GM18951 (cell line): ENCODE measurements around the gene NPR3.

Experiments used
- POLR2A ChIP-seq: IDR thresholded peaks from 4 replicates; pipeline ENCODE4 v1.6.1; 2011; ENCODE audit warnings: mild to moderate bottlenecking; ENCODE audit not compliant: insufficient read length, insufficient read depth; ENCODE audit errors: extremely low read depth
- in situ Hi-C: fragments of 300-500 bp; cut with MboI; formaldehyde crosslinking; loops from one replicate; pipeline ENCODE4 v1.12.0; 2022; ENCODE audit warnings: low sequenced_read_pairs, mixed read lengths, inconsistent platforms; ENCODE audit not compliant: unreplicated experiment

NPR3 gene

DNA sequence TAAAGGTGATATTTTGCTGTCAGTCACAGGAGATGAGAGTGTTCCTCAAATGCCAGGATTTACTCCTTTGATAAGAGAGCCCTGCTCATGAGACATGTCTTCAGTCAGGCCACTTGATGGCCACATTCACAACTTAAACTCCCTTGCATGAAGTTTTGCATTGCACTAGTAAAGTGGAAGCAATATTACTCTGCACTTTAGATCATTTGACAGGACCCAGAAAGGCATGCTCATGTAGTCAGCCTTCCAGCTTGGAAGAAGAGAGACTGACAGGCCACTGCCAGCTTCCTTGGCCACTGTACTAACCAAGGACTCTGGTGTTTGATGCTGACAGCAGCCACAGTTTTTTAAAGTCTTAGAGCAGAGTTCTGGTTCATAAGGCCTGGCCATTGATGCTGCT, 42.6 kb downstream of the NPR3 start:
- in situ Hi-C loops, result no loop called here
- no peak for TF ChIP-seq POLR2A

DNA sequence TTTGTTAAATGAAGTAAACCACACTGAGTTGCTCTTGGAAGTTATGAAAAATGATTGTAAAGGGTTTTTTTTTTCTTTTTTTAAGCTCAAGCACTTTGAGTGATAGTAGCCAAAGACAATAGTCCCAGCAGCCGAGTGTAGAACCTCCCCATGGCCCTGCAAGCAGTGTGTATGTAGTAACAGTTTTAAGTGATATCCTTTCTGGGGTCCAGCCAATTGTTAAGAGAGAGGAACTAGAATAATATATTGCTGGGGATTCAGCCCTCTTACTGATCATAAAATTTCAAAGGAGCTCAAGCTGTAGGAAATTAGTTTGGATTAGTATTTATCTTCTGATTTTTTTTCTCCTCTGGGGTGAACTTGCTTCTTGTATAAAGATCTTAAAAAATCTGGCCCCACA, 43.2 kb downstream of the NPR3 start:
- TF ChIP-seq POLR2A, result no peak
- in situ Hi-C loops, result no loop called here

DNA sequence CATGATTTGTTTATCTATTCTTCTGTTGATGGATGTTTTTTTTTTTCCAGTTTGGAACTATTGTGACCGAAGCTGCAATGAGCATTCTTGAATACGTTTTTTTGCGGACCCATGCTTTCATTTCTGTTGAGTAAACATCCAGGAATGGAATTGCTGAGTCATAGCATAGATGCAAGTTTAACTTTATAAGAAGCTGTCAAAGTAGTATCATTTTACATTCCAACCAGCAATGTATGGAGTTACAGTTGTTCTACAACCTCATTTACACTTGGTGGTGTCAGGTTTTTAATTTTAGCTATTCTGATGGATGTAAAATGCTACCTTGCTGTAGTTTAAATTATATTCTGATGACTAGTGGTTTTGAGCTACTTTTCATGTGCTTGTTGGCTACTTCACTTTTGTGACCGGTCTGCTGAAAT, 49.0 kb downstream of the NPR3 start:
- in situ Hi-C loops, result no loop called here
- no peak for TF ChIP-seq POLR2A

DNA sequence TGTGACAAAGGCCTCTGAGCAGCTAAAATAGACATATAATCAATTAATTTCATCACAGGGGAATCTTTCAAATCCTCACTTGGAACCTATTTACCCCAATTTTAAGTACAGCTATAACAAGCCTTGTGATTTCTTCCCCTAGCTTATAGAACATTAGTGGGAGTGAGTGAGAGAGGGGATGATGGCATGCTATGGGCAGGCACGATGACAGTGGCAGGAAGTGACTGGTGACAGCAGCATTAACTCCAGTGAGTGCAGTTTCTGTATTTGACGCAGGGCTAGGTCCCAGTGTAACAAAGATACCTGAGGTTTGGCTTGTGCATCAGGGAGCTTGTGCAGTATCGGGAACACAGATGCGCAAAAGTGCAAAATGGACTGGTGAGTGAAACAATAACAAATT, 54.1 kb downstream of the NPR3 start:
- no peak for TF ChIP-seq POLR2A
- in situ Hi-C loops, result no loop called here

DNA sequence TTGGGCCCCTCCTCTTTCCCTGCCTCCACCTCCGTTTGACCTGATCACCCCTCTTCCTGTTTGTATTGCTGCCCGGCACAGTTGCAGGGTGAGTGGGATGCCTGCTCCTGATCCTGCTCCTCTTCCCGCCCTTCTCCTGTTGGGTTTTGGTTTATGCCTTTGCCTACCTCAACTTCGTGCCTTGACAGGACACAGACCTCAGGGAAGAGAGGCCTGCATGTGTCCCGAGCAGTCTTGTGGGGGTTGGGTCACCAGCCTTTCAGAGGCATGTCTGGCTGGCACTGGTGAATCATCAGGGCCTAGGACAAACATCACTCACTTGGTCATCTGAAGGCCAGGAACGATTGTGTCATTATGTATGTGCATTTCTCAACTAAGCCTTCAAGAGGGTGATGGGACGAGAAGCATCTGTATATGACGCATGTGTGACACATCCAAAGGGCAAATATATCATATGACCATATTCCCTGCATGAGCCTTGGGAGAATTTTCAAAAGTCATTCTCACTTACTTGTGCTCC, 56.9 kb downstream of the NPR3 start:
- in situ Hi-C loops, result no loop called here
- no peak for TF ChIP-seq POLR2A

DNA sequence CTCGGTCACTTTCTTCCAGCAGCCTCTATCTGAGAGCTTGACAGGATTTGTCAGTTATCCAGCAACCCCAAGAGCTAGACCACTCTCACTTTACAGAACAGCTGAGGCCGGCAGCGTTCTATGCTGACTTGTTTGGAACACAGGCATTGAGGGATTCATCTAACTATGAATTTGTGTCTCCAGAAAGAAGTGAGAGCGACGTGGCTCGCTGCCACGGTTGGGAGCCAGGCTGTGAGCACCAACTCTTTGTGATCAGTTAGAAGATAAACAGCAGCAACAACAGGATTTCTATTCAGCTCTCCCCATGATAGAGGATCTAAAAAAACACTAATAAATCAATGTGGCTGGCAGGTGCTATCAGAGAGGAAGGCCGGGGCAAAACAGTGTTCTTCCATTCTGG, 58.6 kb downstream of the NPR3 start:
- in situ Hi-C loops, result no loop called here

DNA sequence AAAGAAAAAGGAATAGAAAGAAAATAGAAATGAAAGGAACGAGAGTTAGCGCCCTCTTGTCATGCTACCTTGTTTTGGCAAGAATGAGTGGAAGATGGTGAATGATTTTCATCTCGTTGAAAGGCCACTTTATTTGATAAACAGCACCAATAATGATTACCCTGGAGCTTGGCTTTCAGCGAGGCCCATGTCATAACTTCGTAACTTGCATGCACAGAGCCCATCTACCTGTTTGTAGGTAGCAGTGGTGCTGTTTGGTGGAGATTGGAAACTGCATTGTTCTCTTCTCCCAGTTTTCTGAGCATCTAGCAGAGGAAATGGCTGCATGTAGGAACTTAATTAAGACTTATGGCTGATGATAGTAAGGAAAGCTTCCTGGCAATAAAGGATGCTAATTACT, 59.3 kb downstream of the NPR3 start:
- no peak for TF ChIP-seq POLR2A

More for the DNA sequence above, 58.6 kb downstream of the NPR3 start:
- no peak for TF ChIP-seq POLR2A

DNA sequence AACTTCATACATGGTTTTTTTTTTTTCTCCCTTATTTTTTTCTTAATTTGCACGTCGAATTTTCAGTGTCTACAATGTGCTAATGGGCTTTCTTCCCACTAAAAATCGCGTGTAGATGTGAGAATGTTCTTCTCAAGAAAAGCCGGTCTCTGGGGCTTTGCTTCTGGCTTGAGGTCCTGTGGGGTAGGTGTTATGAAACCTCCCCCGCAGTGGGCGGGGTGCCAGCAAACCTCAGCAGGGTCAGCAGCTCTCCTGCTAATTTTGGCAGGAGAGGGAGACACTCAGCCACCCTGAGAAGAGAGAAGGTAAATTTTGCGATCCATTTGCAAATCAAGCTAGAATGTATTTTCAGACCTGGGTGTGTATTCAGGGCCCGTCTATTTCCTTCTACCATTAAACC, 59.9 kb downstream of the NPR3 start:
- no peak for TF ChIP-seq POLR2A
- in situ Hi-C loops, result no loop called here

More for the DNA sequence above, 59.3 kb downstream of the NPR3 start:
- in situ Hi-C loops, result no loop called here

DNA sequence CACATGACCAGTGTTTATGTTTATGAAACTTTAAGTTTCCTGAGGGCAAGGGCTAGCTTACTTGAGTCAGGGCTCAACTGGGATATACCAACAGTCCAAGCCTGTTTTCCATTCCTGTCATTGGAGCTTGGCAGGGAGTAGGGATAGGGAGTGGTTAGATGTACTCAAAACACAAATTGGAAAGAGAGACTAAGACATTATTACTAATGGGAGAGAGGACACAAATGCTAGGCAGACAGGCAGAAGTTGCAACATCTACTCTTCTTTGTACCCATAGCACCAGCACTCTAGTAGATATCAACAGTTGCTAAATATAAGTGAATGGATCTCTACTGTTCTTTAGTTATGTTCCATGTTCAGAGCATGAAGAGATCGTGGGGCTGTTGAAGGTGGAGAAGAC, 62.8 kb downstream of the NPR3 start:
- in situ Hi-C loops, result no loop called here
- no peak for TF ChIP-seq POLR2A

DNA sequence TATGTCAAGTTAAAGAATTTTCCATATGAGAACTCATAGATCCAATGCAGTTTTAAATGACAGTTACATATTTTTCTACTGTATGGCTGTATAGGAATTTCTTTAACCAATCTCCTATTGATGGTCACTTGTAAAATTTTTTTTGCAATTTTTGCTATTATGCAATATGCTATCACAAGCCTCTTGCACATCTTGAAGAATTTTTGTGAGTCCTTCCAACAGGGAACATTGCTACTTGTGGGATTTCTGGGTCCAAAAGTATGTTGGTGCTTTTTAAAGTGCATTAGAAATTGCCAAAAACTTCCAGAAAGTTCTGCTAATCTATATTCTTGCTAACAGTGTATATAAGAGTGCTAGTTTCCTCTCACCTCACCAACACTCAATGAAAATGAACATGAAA, 65.1 kb downstream of the NPR3 start:
- in situ Hi-C loops, result no loop called here
- no peak for TF ChIP-seq POLR2A

DNA sequence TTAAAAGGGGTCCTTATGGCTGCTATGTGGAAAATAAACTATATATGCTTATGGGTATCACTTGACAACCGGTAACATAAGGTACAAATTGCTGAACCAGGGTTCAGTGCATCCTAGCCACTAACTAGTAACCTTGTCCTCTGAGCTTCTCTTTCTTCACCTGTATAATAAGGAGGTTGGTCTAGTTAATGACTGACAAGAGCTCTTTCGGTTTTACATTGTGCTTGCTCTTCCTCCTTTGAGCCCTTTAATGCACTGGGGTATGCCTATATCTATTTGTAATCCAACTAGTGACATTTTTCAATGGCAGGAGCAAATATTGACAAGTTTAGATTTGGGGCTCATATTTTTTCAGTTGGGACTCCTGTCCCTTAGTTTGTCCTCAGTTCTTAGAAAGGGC, 66.1 kb downstream of the NPR3 start:
- in situ Hi-C loops, result no loop called here
- TF ChIP-seq POLR2A, result no peak

DNA sequence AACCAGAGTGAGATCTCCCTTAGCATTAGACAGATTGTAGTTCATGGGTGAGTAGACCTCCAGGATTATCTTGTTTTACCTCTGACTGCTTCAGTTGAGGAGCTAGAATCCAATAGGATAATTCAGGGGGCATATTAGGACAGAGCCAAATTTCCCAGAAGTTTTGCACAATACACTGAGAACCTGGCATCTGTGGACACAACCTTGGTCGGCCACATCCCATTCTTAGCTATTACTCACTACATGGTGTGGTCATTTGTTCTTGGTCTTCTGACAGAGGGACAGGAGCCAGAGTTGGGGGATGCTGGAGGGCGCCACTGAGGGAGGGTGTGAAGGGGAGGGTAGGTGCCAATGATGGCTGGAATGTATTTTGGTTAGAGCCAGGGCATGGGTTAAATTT, 66.6 kb downstream of the NPR3 start:
- in situ Hi-C loops, result no loop called here
- TF ChIP-seq POLR2A, result no peak

DNA sequence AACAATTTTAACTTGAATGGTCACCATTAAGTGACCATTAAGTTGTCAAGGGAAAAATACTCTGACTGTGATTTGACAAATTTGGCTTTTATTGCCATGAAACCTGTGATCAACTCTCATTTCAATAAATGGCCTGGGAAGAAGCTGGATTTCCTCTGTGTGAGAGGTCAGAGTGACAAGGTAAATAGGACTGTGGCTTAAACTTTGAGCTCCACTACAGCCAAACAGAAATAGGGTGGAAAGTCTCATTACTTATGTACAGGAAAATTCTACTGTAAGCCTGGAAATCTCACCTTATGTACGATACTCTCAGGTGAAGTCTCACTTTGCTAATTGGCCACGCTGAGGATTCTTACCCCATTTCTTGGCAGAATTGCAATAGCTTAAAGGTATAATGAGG, 67.3 kb downstream of the NPR3 start:
- in situ Hi-C loops, result no loop called here

DNA sequence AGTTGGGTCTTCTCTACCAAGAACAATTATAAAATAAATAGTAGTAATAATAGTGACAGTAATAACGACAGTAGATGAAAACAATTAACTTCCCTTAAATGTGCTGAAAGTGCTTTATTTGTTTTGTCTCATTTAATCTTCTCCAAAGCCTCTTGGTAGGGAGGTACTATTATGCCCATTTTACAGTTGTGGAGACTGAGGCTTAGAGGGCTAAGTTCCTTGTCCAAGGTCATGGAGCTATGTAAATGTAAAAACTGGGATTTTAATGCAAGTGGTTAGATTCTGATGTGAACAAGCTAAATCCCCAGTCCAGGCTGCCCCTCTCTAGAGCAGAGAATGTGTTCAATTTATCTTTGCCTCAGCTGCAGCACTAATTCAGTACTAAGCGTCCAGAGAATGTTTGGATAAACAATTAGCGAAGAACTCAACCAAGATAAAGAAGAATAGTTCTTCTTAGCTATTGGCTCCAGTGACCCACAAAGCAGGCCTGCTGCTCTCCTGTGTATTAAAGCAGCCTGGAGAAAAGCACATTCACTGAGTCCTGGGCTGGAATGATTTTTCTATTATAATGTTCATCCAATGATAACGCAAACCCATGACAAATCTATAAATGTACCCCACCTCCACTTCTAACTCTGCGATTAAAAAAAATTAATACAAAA, 68.8 kb downstream of the NPR3 start:
- no peak for TF ChIP-seq POLR2A
- in situ Hi-C loops, result no loop called here

More for the DNA sequence above, 67.3 kb downstream of the NPR3 start:
- TF ChIP-seq POLR2A, result no peak
